Breast epithelium (tissue), 4 donors: ENCODE results near the gene C16orf90. TPM values are rescaled to one million over a fixed set of nuclear protein-coding genes. Genes with fewer than 3 reads are reported as not detected.

ENCODE experiments used
- DNase-seq, 2 donors: peaks; one replicate each; pipeline ENCODE4 v3.0.0-alpha.2; 2019; ENCODE audit warnings: low spot score in 2 of 2
- H3K27ac ChIP-seq, 2 donors: fragments of 200-600 bp; sonication (generic) in 1 of 2; one replicate each; pipeline ENCODE4 v1.5.1; 2016 to 2019; ENCODE audit warnings: mild to moderate bottlenecking in 1 of 2
- H3K27me3 ChIP-seq, 2 donors: fragments of 200-600 bp; sonication (generic) in 1 of 2; one replicate each; pipeline versions ENCODE4 v1.5.1 to v1.6.0; 2017 to 2019; ENCODE audit warnings: control low read depth in 1 of 2, mild to moderate bottlenecking in 1 of 2
- H3K36me3 ChIP-seq: fragments of 200-600 bp; one replicate; pipeline ENCODE4 v1.5.1; 2019
- H3K4me1 ChIP-seq, 2 donors: fragments of 200-600 bp; sonication (generic); one replicate each; pipeline ENCODE4 v1.5.1; 2016 to 2019; ENCODE audit warnings: control low read depth in 1 of 2
- H3K4me3 ChIP-seq, 3 donors: fragments of 200-600 bp; sonication (generic); 1 replicate in 2 of 3; 2 replicates in 1 of 3; pipeline ENCODE4 v1.5.1; 2016 to 2019; ENCODE audit warnings: mild to moderate bottlenecking in 3 of 3, moderate library complexity in 2 of 3
- H3K9me3 ChIP-seq, 2 donors: fragments of 200-600 bp; sonication (generic) in 1 of 2; one replicate each; pipeline ENCODE4 v1.5.1; 2016 to 2019; ENCODE audit warnings: control low read depth in 1 of 2
- POLR2A ChIP-seq: fragments of 450-650 bp; IDR thresholded peaks from one replicate; pipeline ENCODE4 v1.6.1; 2016; ENCODE audit warnings: antibody characterized with exemption, mild to moderate bottlenecking, moderate library complexity
- POLR2AphosphoS5 ChIP-seq, 3 donors: sonication (generic); formaldehyde crosslinking; IDR thresholded peaks; one replicate each; pipeline ENCODE4 v1.6.1; 2017; ENCODE audit warnings: antibody characterized with exemption in 3 of 3
- intact Hi-C: fragments of 100-400 bp; cut with DNase I; formaldehyde crosslinking; loops from one replicate; pipeline ENCODE4 v1.15.1; 2023; ENCODE audit warnings: low total_unique reads
- total RNA-seq, 3 donors: library from RNA; depleted of rRNA; stranded (reverse); fragments of >200 nt; gene quantifications; one replicate each; pipeline ENCODE4 v1.1.0, GENCODE V29; 2016
- TF ChIP-seq, protein P1 (sequence below), 3 donors: fragments of 450-650 bp; IDR thresholded peaks; one replicate each; pipeline ENCODE4 v1.5.1; 2016 to 2017; ENCODE audit warnings: antibody characterized with exemption in 3 of 3, mild to moderate bottlenecking in 3 of 3, moderate library complexity in 3 of 3

Gene C16orf90
- total RNA-seq, 3 donors from 2014 or later: not detected

GRCh38 chr16:3494386-3494973, 809 bp downstream of the C16orf90 start:
- H3K36me3 ChIP-seq: no peaks in the 10 kb centered on the region
- TF ChIP-seq, protein P1, sequence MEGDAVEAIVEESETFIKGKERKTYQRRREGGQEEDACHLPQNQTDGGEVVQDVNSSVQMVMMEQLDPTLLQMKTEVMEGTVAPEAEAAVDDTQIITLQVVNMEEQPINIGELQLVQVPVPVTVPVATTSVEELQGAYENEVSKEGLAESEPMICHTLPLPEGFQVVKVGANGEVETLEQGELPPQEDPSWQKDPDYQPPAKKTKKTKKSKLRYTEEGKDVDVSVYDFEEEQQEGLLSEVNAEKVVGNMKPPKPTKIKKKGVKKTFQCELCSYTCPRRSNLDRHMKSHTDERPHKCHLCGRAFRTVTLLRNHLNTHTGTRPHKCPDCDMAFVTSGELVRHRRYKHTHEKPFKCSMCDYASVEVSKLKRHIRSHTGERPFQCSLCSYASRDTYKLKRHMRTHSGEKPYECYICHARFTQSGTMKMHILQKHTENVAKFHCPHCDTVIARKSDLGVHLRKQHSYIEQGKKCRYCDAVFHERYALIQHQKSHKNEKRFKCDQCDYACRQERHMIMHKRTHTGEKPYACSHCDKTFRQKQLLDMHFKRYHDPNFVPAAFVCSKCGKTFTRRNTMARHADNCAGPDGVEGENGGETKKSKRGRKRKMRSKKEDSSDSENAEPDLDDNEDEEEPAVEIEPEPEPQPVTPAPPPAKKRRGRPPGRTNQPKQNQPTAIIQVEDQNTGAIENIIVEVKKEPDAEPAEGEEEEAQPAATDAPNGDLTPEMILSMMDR (IDR thresholded peaks at IDR 0.05): no peak
- TF ChIP-seq POLR2A (no peak), POLR2AphosphoS5 (IDR thresholded peaks at IDR 0.05) (no peak)
- no peaks in the 10 kb centered on the region for H3K9me3 ChIP-seq
- H3K4me3 ChIP-seq: no peak overlapping the region
- H3K27ac ChIP-seq: no peak overlapping the region
- intact Hi-C loops: no loop called here
- DNase-seq: no peak
- H3K27me3 ChIP-seq: no peaks in the 10 kb centered on the region
- H3K4me1 ChIP-seq: no peaks in the 10 kb centered on the region

DNA sequence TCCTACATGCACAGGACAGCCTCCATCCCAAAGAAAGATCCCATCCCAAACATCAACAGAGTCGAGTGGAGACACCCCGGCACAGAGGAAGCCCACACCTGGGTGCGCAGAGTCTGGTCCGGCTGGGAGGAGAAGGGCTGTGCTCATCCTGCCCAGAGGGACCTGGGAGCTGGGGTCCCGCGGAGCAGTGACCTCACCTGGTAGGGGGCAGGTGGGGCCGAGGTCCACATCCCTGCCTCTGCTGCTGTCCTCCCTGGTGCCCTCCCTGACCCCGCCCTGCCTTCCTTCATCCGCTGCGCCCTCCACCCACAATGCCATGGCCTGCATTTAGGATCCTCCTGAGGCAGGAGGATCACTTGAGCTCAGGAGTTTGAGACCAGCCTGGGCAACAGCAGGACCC, 2.9 kb downstream of the C16orf90 start:
- H3K36me3 ChIP-seq: no peaks in the 10 kb centered on the region
- H3K4me3 ChIP-seq: no peak overlapping the region
- intact Hi-C loops: no loop called here
- TF ChIP-seq, protein P1 (IDR thresholded peaks at IDR 0.05): no peak
- TF ChIP-seq POLR2A (no peak), POLR2AphosphoS5 (IDR thresholded peaks at IDR 0.05) (no peak)
- DNase-seq: no peak
- H3K27me3 ChIP-seq: no peaks in the 10 kb centered on the region
- no peak overlapping the region for H3K27ac ChIP-seq
- H3K9me3 ChIP-seq: no peaks in the 10 kb centered on the region
- no peaks in the 10 kb centered on the region for H3K4me1 ChIP-seq

- Histone ChIP-seq H3K36me3 (no peaks in the 10 kb centered on the region), H3K9me3 (no peaks in the 10 kb centered on the region), H3K27ac (no peak overlapping the region), H3K4me3 (no peak overlapping the region), H3K27me3 (no peaks in the 10 kb centered on the region), H3K4me1 (no peaks in the 10 kb centered on the region)
- DNase-seq: no peak
- intact Hi-C loops: no loop called here
- TF ChIP-seq, protein P1 (IDR thresholded peaks at IDR 0.05): no peak
- no peak for TF ChIP-seq POLR2AphosphoS5 (IDR thresholded peaks at IDR 0.05)
These were observed 4.2 kb downstream of the C16orf90 start for GRCh38 chr16:3490911-3491629.

GRCh38 chr16:3488801-3489200, 6.5 kb downstream of the C16orf90 start:
- Histone ChIP-seq H3K4me1 (no peaks in the 10 kb centered on the region), H3K36me3 (peaks cover 4% of the 10 kb centered on the region), H3K9me3 (no peaks in the 10 kb centered on the region), H3K27me3 (no peaks in the 10 kb centered on the region), H3K27ac (no peak overlapping the region), H3K4me3 (no peak overlapping the region)
- DNase-seq: no peak
- intact Hi-C loops: no loop called here
- TF ChIP-seq POLR2A (no peak), POLR2AphosphoS5 (IDR thresholded peaks at IDR 0.05) (no peak)
- TF ChIP-seq, protein P1 (IDR thresholded peaks at IDR 0.05): no peak
